ENCODE data around the gene ACACA. TPM values are rescaled to one million over a fixed set of nuclear protein-coding genes. Genes with fewer than 3 reads are reported as not detected.

ACACA gene
- total and polyA plus RNA-seq, 2 experiments from 2014 or later, result 59.6 to 164 TPM

DNA sequence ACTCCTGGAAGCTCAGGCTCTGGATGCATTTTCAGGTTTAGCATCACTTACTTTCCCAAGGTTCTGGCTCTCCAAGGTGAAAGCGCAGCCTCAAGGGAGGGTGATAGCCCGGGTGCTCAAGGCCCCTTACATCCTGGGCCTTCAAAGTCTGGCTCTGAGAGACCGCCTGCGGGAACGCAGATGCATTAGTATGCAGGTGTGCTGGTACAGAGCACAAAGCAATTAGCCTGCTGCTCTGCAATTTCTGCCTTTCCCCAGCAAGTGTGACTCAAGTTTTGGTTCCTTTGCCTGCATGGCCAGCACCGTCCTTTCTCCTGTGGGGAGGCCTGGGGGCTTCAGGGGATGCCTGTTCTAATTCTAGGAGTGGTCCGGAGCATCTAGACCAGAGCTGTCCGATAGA, 341.7 kb downstream of the ACACA start:
- ATAC-seq (peak; percentile 19), DNase-seq (ENCODE audit: low spot score) (no peak)
- no peaks in the 10 kb centered on the region for H3K36me3 ChIP-seq (ENCODE audit: insufficient read depth)
- H3K4me1 ChIP-seq (ENCODE audit: insufficient read depth), result peaks cover 74% of the 10 kb centered on the region
- Mint-ChIP-seq H3K4me1 (peaks cover 76% of the 10 kb centered on the region), H3K9me3 (peaks cover 10% of the 10 kb centered on the region; the same call in 2 of the 3 replicates), H3K27me3 (ENCODE audit: insufficient read depth, low read depth, poor library complexity) (peaks cover 9% of the 10 kb centered on the region), H3K27ac (no peak overlapping the region; the same call in none of the 2 replicates), H3K36me3 (ENCODE audit: low read depth) (peaks cover 16% of the 10 kb centered on the region; the same call in 2 of the 3 replicates), H3K4me3 (no peak overlapping the region)
- H3K27ac ChIP-seq (ENCODE audit: low read depth), result no peak overlapping the region
- H3K4me2 ChIP-seq, result peak overlapping the region; percentile 68
- H3K9me2 ChIP-seq (ENCODE audit: insufficient read depth), result no peaks in the 10 kb centered on the region
- no peaks in the 10 kb centered on the region for H3K79me2 ChIP-seq (replicated peaks; ENCODE audit: insufficient read depth)
- TF ChIP-seq ZNF114 (CRISPR knock-in tag; IDR thresholded peaks at IDR 0.05) (no peak), EZH2 (IDR thresholded peaks at IDR 0.05; ENCODE audit: low read depth, unreplicated experiment) (no peak), POLR2AphosphoS5 (IDR thresholded peaks at IDR 0.05; ENCODE audit: low read depth) (no peak), NANOG (IDR thresholded peaks at IDR 0.05; ENCODE audit: borderline replicate concordance) (no peak), JUNB (IDR thresholded peaks at IDR 0.05; ENCODE audit: unreplicated experiment) (no peak), EZH2phosphoT487 (IDR thresholded peaks at IDR 0.05; ENCODE audit: unreplicated experiment) (no peak)
- TF ChIP-seq, protein P1, sequence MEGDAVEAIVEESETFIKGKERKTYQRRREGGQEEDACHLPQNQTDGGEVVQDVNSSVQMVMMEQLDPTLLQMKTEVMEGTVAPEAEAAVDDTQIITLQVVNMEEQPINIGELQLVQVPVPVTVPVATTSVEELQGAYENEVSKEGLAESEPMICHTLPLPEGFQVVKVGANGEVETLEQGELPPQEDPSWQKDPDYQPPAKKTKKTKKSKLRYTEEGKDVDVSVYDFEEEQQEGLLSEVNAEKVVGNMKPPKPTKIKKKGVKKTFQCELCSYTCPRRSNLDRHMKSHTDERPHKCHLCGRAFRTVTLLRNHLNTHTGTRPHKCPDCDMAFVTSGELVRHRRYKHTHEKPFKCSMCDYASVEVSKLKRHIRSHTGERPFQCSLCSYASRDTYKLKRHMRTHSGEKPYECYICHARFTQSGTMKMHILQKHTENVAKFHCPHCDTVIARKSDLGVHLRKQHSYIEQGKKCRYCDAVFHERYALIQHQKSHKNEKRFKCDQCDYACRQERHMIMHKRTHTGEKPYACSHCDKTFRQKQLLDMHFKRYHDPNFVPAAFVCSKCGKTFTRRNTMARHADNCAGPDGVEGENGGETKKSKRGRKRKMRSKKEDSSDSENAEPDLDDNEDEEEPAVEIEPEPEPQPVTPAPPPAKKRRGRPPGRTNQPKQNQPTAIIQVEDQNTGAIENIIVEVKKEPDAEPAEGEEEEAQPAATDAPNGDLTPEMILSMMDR (conservative IDR thresholded peaks at IDR 0.05; ENCODE audit: low read depth in 2 of 2), result no peak
- TF ChIP-seq, protein P2, sequence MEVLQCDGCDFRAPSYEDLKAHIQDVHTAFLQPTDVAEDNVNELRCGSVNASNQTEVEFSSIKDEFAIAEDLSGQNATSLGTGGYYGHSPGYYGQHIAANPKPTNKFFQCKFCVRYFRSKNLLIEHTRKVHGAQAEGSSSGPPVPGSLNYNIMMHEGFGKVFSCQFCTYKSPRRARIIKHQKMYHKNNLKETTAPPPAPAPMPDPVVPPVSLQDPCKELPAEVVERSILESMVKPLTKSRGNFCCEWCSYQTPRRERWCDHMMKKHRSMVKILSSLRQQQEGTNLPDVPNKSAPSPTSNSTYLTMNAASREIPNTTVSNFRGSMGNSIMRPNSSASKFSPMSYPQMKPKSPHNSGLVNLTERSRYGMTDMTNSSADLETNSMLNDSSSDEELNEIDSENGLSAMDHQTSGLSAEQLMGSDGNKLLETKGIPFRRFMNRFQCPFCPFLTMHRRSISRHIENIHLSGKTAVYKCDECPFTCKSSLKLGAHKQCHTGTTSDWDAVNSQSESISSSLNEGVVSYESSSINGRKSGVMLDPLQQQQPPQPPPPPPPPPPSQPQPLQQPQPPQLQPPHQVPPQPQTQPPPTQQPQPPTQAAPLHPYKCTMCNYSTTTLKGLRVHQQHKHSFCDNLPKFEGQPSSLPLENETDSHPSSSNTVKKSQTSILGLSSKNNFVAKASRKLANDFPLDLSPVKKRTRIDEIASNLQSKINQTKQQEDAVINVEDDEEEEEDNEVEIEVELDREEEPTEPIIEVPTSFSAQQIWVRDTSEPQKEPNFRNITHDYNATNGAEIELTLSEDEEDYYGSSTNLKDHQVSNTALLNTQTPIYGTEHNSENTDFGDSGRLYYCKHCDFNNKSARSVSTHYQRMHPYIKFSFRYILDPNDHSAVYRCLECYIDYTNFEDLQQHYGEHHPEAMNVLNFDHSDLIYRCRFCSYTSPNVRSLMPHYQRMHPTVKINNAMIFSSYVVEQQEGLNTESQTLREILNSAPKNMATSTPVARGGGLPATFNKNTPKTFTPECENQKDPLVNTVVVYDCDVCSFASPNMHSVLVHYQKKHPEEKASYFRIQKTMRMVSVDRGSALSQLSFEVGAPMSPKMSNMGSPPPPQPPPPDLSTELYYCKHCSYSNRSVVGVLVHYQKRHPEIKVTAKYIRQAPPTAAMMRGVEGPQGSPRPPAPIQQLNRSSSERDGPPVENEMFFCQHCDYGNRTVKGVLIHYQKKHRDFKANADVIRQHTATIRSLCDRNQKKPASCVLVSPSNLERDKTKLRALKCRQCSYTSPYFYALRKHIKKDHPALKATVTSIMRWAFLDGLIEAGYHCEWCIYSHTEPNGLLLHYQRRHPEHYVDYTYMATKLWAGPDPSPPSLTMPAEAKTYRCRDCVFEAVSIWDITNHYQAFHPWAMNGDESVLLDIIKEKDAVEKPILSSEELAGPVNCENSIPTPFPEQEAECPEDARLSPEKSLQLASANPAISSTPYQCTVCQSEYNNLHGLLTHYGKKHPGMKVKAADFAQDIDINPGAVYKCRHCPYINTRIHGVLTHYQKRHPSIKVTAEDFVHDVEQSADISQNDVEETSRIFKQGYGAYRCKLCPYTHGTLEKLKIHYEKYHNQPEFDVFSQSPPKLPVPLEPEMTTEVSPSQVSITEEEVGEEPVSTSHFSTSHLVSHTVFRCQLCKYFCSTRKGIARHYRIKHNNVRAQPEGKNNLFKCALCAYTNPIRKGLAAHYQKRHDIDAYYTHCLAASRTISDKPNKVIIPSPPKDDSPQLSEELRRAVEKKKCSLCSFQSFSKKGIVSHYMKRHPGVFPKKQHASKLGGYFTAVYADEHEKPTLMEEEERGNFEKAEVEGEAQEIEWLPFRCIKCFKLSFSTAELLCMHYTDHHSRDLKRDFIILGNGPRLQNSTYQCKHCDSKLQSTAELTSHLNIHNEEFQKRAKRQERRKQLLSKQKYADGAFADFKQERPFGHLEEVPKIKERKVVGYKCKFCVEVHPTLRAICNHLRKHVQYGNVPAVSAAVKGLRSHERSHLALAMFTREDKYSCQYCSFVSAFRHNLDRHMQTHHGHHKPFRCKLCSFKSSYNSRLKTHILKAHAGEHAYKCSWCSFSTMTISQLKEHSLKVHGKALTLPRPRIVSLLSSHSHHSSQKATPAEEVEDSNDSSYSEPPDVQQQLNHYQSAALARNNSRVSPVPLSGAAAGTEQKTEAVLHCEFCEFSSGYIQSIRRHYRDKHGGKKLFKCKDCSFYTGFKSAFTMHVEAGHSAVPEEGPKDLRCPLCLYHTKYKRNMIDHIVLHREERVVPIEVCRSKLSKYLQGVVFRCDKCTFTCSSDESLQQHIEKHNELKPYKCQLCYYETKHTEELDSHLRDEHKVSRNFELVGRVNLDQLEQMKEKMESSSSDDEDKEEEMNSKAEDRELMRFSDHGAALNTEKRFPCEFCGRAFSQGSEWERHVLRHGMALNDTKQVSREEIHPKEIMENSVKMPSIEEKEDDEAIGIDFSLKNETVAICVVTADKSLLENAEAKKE (CRISPR knock-in tag; IDR thresholded peaks at IDR 0.05), result no peak
- TF ChIP-seq, protein P3, sequence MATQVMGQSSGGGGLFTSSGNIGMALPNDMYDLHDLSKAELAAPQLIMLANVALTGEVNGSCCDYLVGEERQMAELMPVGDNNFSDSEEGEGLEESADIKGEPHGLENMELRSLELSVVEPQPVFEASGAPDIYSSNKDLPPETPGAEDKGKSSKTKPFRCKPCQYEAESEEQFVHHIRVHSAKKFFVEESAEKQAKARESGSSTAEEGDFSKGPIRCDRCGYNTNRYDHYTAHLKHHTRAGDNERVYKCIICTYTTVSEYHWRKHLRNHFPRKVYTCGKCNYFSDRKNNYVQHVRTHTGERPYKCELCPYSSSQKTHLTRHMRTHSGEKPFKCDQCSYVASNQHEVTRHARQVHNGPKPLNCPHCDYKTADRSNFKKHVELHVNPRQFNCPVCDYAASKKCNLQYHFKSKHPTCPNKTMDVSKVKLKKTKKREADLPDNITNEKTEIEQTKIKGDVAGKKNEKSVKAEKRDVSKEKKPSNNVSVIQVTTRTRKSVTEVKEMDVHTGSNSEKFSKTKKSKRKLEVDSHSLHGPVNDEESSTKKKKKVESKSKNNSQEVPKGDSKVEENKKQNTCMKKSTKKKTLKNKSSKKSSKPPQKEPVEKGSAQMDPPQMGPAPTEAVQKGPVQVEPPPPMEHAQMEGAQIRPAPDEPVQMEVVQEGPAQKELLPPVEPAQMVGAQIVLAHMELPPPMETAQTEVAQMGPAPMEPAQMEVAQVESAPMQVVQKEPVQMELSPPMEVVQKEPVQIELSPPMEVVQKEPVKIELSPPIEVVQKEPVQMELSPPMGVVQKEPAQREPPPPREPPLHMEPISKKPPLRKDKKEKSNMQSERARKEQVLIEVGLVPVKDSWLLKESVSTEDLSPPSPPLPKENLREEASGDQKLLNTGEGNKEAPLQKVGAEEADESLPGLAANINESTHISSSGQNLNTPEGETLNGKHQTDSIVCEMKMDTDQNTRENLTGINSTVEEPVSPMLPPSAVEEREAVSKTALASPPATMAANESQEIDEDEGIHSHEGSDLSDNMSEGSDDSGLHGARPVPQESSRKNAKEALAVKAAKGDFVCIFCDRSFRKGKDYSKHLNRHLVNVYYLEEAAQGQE (IDR thresholded peaks at IDR 0.05; ENCODE audit: unreplicated experiment), result no peak
- TF ChIP-seq, protein P4, sequence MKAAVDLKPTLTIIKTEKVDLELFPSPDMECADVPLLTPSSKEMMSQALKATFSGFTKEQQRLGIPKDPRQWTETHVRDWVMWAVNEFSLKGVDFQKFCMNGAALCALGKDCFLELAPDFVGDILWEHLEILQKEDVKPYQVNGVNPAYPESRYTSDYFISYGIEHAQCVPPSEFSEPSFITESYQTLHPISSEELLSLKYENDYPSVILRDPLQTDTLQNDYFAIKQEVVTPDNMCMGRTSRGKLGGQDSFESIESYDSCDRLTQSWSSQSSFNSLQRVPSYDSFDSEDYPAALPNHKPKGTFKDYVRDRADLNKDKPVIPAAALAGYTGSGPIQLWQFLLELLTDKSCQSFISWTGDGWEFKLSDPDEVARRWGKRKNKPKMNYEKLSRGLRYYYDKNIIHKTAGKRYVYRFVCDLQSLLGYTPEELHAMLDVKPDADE (IDR thresholded peaks at IDR 0.05), result no peak
- no peaks in the 10 kb centered on the region for H4K20me1 ChIP-seq (replicated peaks; ENCODE audit: insufficient read depth)
- no peak overlapping the region for H3K4me3 ChIP-seq
- no peaks in the 10 kb centered on the region; the same call in 1 of the 2 replicates for H3K27me3 ChIP-seq (ENCODE audit: insufficient read depth)
- peak overlapping the region; percentile 58; the same call in 1 of the 2 replicates for H2AFZ ChIP-seq
- H3F3A ChIP-seq (replicated peaks; ENCODE audit: low read depth), result peaks cover 8% of the 10 kb centered on the region

All from GM23338 (cell line).